Endometrium (tissue), 2 donors: ENCODE results near the gene AGAP1.

Source experiments
- FAIRE-seq: peaks from 2 replicates; lab custom pipeline; 2012; peaks lifted over from hg19 to GRCh38; lab: Jason Lieb, UNC
- donor health status: control.
- donor health status: control.

Gene AGAP1

GRCh38 chr2:236163471-236164200 is 669.8 kb downstream of the AGAP1 start:
- FAIRE-seq: no peak

GRCh38 chr2:236164201-236164924 is 670.5 kb downstream of the AGAP1 start:
- no peak for FAIRE-seq

GRCh38 chr2:236164925-236165841 is 671.3 kb downstream of the AGAP1 start:
- FAIRE-seq: no peak

GRCh38 chr2:236165842-236166795 is 672.3 kb downstream of the AGAP1 start:
- no peak for FAIRE-seq

- FAIRE-seq: no peak
These were observed 673.0 kb downstream of the AGAP1 start for GRCh38 chr2:236166796-236167296.

- FAIRE-seq: no peak
These were observed 673.7 kb downstream of the AGAP1 start for GRCh38 chr2:236167297-236168109.

GRCh38 chr2:236168110-236169080 is 674.6 kb downstream of the AGAP1 start, which contains the start of gene GBX2:
Gene GBX2, minus strand, starts transcription at chr2:236168386. Its CDS starts 415 bp downstream, at chr2:236167971.
- no peak for FAIRE-seq

GRCh38 chr2:236169151-236169721 is 675.4 kb downstream of the AGAP1 start:
- no peak for FAIRE-seq

- no peak for FAIRE-seq
These were observed 676.1 kb downstream of the AGAP1 start for GRCh38 chr2:236169741-236170589.

GRCh38 chr2:236170590-236171165 is 676.8 kb downstream of the AGAP1 start:
- no peak for FAIRE-seq

GRCh38 chr2:236171181-236171679 is 677.4 kb downstream of the AGAP1 start:
- no peak for FAIRE-seq

- FAIRE-seq: no peak
These were observed 677.9 kb downstream of the AGAP1 start for GRCh38 chr2:236171680-236172254.

GRCh38 chr2:236172255-236173035 is 678.6 kb downstream of the AGAP1 start:
- no peak for FAIRE-seq

- FAIRE-seq: no peak
These were observed 679.3 kb downstream of the AGAP1 start for GRCh38 chr2:236173036-236173728.
